AG10803 (cell line): Measurements from ENCODE around the gene H1-8.
A peak's percentile ranks its signal among the peaks of the same experiment; 100 is the strongest.

Experiments used
- DNase-seq: peaks from one replicate; pipeline ENCODE4 v3.0.0; 2010; ENCODE audit warnings: low read depth
- H3K4me3 ChIP-seq: 2 replicates; pipeline ENCODE4 v1.5.1; 2011; ENCODE audit warnings: mild to moderate bottlenecking, low read length, control low read depth
- CTCF ChIP-seq: conservative IDR thresholded peaks from 2 replicates; pipeline ENCODE4 v1.5.1; 2011; ENCODE audit warnings: mild to moderate bottlenecking, low read length, control low read depth, inconsistent platforms

Gene H1-8

GRCh38 chr3:129599607-129600006, 56.6 kb downstream of the H1-8 start:
- no peak for TF ChIP-seq CTCF
- H3K4me3 ChIP-seq = no peak overlapping the region
- DNase-seq = peak; percentile 74

GRCh38 chr3:129600348-129600747, 57.4 kb downstream of the H1-8 start:
- DNase-seq = no peak
- H3K4me3 ChIP-seq = no peak overlapping the region
- TF ChIP-seq CTCF = no peak
